GDM1 (cell line): ENCODE results near the gene AKR1C4.

Experiments
- DNase-seq: peaks from one replicate; lab custom pipeline; 2025; lab: John Stamatoyannopoulos, UW

The AKR1C4 gene

GRCh38 chr10:5266804-5267203 lies 70.2 kb downstream of the AKR1C4 start:
- no peak for DNase-seq

GRCh38 chr10:5268234-5268633 lies 71.6 kb downstream of the AKR1C4 start:
- DNase-seq: no peak
